Astrocyte (in vitro differentiated cells and primary cell): ENCODE results near the gene ADSS1. TPM values are rescaled to one million over a fixed set of nuclear protein-coding genes. Genes with fewer than 3 reads are reported as not detected.

Experiments
- DNase-seq: peaks from one replicate; pipeline ENCODE4 v3.0.0-alpha.2; 2010; ENCODE audit warnings: low read depth
- FAIRE-seq: peaks from 2 replicates; lab custom pipeline; 2011; peaks lifted over from hg19 to GRCh38; lab: Jason Lieb, UNC
- H2AFZ ChIP-seq: 2 replicates; pipeline ENCODE4 v1.6.0; 2012; ENCODE audit warnings: low read depth, low read length, inconsistent platforms
- H3K27ac ChIP-seq: 2 replicates; pipeline ENCODE4 v1.5.1; 2011; ENCODE audit warnings: low read depth, low read length, inconsistent platforms
- H3K27me3 ChIP-seq: 2 replicates; pipeline ENCODE4 v1.6.0; 2011; ENCODE audit warnings: low read length, inconsistent platforms; ENCODE audit not compliant: insufficient read depth
- H3K36me3 ChIP-seq: 2 replicates; pipeline ENCODE4 v1.5.1; 2011; ENCODE audit warnings: low read length, inconsistent platforms; ENCODE audit not compliant: insufficient read depth
- H3K4me1 ChIP-seq: 2 replicates; pipeline ENCODE4 v1.5.1; 2011; ENCODE audit warnings: low read length, inconsistent platforms; ENCODE audit not compliant: insufficient read depth
- H3K4me2 ChIP-seq: 2 replicates; pipeline ENCODE4 v1.6.0; 2012; ENCODE audit warnings: low read length, inconsistent platforms
- H3K4me3 ChIP-seq: 2 replicates; pipeline ENCODE4 v1.5.1; 2011; ENCODE audit warnings: low read depth, mild to moderate bottlenecking, low read length, inconsistent platforms; ENCODE audit not compliant: insufficient read depth
- H3K79me2 ChIP-seq: 2 replicates; pipeline ENCODE4 v1.6.0; 2012; ENCODE audit warnings: mild to moderate bottlenecking, low read length, inconsistent platforms; ENCODE audit not compliant: insufficient read depth
- H3K9ac ChIP-seq: 2 replicates; pipeline ENCODE4 v1.6.0; 2012; ENCODE audit warnings: mild to moderate bottlenecking, low read length, inconsistent platforms
- H3K9me3 ChIP-seq: 2 replicates; pipeline ENCODE4 v1.5.1; 2012; ENCODE audit warnings: low read depth, mild to moderate bottlenecking, low read length, inconsistent platforms; ENCODE audit not compliant: insufficient read depth
- H4K20me1 ChIP-seq: 2 replicates; pipeline ENCODE4 v1.6.0; 2012; ENCODE audit warnings: low read length, inconsistent platforms; ENCODE audit not compliant: insufficient read depth
- H3K27ac Mint-ChIP-seq: one replicate; pipeline ENCODE4 v1.8.0; 2021; ENCODE audit warnings: mild to moderate bottlenecking, mixed read lengths; ENCODE audit not compliant: unreplicated experiment
- H3K27me3 Mint-ChIP-seq: one replicate; pipeline ENCODE4 v1.8.0; 2021; ENCODE audit warnings: low read depth, mixed read lengths; ENCODE audit not compliant: unreplicated experiment
- H3K36me3 Mint-ChIP-seq: one replicate; pipeline ENCODE4 v1.8.0; 2021; ENCODE audit warnings: low read depth, mixed read lengths; ENCODE audit not compliant: unreplicated experiment
- H3K4me1 Mint-ChIP-seq: one replicate; pipeline ENCODE4 v1.8.0; 2021; ENCODE audit warnings: low read depth, mixed read lengths; ENCODE audit not compliant: unreplicated experiment
- H3K4me3 Mint-ChIP-seq: one replicate; pipeline ENCODE4 v1.8.0; 2021; ENCODE audit warnings: mild to moderate bottlenecking, moderate library complexity, mixed read lengths; ENCODE audit not compliant: unreplicated experiment
- H3K9me3 Mint-ChIP-seq: one replicate; pipeline ENCODE4 v1.8.0; 2021; ENCODE audit warnings: mild to moderate bottlenecking, mixed read lengths; ENCODE audit not compliant: unreplicated experiment
- EZH2 ChIP-seq: IDR thresholded peaks from 2 replicates; pipeline ENCODE4 v1.6.1; 2012; ENCODE audit warnings: mild to moderate bottlenecking, low read length, inconsistent platforms; ENCODE audit not compliant: insufficient read depth
- total RNA-seq: library from RNA; stranded (reverse); gene quantifications from 2 replicates; pipeline ENCODE4 v1.2.1, GENCODE V29; 2021
- TF ChIP-seq, protein P1 (sequence below): IDR thresholded peaks from 2 replicates; pipeline ENCODE4 v1.5.1; 2011; ENCODE audit warnings: low read depth, mild to moderate bottlenecking, inconsistent platforms, low read length, moderate library complexity; ENCODE audit not compliant: insufficient read depth

The ADSS1 gene
- total RNA-seq, 1 donor from 2014 or later = 4.4 TPM

GRCh38 chr14:104710071-104710735 lies 13.8 kb upstream of the ADSS1 start:
- H3K36me3 Mint-ChIP-seq = peaks cover 4% of the 10 kb centered on the region
- no peaks in the 10 kb centered on the region for H3K79me2 ChIP-seq
- no peaks in the 10 kb centered on the region for H3K27me3 Mint-ChIP-seq
- H3K9me3 Mint-ChIP-seq = no peaks in the 10 kb centered on the region
- no peak overlapping the region for H3K4me2 ChIP-seq
- DNase-seq (no peak), FAIRE-seq (no peak)
- no peak overlapping the region for H3K27ac Mint-ChIP-seq
- H3K4me3 ChIP-seq = no peak overlapping the region
- H3K36me3 ChIP-seq = peaks cover 2% of the 10 kb centered on the region
- H4K20me1 ChIP-seq = peaks cover 13% of the 10 kb centered on the region
- H3K4me3 Mint-ChIP-seq = no peak overlapping the region
- H3K9me3 ChIP-seq = no peaks in the 10 kb centered on the region
- peaks cover 9% of the 10 kb centered on the region for H3K4me1 ChIP-seq
- H3K9ac ChIP-seq = no peak overlapping the region
- no peak overlapping the region for H3K27ac ChIP-seq
- TF ChIP-seq EZH2 = no peak
- TF ChIP-seq, protein P1, sequence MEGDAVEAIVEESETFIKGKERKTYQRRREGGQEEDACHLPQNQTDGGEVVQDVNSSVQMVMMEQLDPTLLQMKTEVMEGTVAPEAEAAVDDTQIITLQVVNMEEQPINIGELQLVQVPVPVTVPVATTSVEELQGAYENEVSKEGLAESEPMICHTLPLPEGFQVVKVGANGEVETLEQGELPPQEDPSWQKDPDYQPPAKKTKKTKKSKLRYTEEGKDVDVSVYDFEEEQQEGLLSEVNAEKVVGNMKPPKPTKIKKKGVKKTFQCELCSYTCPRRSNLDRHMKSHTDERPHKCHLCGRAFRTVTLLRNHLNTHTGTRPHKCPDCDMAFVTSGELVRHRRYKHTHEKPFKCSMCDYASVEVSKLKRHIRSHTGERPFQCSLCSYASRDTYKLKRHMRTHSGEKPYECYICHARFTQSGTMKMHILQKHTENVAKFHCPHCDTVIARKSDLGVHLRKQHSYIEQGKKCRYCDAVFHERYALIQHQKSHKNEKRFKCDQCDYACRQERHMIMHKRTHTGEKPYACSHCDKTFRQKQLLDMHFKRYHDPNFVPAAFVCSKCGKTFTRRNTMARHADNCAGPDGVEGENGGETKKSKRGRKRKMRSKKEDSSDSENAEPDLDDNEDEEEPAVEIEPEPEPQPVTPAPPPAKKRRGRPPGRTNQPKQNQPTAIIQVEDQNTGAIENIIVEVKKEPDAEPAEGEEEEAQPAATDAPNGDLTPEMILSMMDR = no peak
- no peak overlapping the region for H2AFZ ChIP-seq
- H3K27me3 ChIP-seq = no peaks in the 10 kb centered on the region
- H3K4me1 Mint-ChIP-seq = peaks cover 4% of the 10 kb centered on the region

DNA sequence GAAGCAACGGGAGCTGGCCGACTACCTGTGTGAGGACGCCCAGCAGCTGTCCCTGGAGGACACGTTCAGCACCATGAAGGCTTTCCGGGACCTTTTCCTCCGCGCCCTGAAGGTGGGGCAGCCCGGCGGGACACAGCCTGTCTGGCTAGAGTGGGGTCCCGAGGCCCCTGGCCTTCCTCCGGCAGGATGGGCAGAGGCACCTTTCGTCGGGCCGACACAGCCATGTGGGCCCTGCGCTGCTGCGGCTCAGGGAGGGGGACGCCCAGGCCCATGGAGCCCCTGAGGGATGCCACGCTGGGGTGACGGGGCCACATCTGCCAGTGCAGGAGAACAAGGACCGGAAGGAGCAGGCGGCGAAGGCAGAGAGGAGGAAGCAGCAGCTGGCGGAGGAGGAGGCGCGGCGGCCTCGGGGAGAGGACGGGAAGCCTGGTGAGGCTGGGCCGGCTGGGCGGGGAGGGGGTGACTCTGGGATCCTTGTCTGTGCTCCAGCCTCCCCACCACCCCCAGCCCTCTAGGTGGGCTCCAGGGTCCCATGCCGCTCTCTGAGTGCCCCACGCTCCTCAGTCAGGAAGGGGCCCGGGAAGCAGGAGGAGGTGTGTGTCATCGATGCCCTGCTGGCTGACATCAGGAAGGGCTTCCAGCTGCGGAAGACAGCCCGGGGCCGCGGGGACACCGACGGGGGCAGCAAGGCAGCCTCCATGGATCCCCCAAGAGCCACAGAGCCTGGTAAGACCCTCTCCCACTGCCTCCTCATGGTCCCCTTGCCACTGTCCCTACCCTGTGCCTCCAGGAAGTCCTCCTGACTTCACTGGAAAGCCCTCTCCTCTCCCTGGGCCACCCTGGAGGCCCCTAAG lies 10.9 kb upstream of the ADSS1 start:
- H3K27me3 ChIP-seq = no peaks in the 10 kb centered on the region
- no peak overlapping the region for H3K9ac ChIP-seq
- peaks cover 2% of the 10 kb centered on the region for H3K36me3 ChIP-seq
- peaks cover 6% of the 10 kb centered on the region for H3K4me1 ChIP-seq
- H3K27ac ChIP-seq = no peak overlapping the region
- no peak overlapping the region for H3K4me2 ChIP-seq
- no peak overlapping the region for H2AFZ ChIP-seq
- Mint-ChIP-seq H3K27ac (no peak overlapping the region), H3K9me3 (no peaks in the 10 kb centered on the region), H3K4me1 (peaks cover 2% of the 10 kb centered on the region), H3K4me3 (no peak overlapping the region), H3K36me3 (peaks cover 8% of the 10 kb centered on the region), H3K27me3 (no peaks in the 10 kb centered on the region)
- peaks cover 6% of the 10 kb centered on the region for H4K20me1 ChIP-seq
- FAIRE-seq = no peak
- no peak for TF ChIP-seq EZH2
- TF ChIP-seq, protein P1 = no peak
- no peak overlapping the region for H3K4me3 ChIP-seq
- H3K9me3 ChIP-seq = no peaks in the 10 kb centered on the region
- DNase-seq = no peak
- no peaks in the 10 kb centered on the region for H3K79me2 ChIP-seq
